ENCODE measurements around the gene TGM5.

GRCh38 chr15:43294091-43294706, 27.5 kb upstream of the TGM5 start:
- TF ChIP-seq EZH2 (IDR thresholded peaks at IDR 0.05; ENCODE audit: borderline replicate concordance), result no peak
- TF ChIP-seq CTCF (IDR thresholded peaks at IDR 0.05; ENCODE audit: poor library complexity), result no peak

Data from hepatocyte (in vitro differentiated cells).